GM19455 (cell line): ENCODE measurements around the gene CDH23.

Experiments used
- ATAC-seq: cut with Tn5 transposase; IDR thresholded peaks from one replicate; pipeline ENCODE4 v1.9.1; 2021; ENCODE audit not compliant: unreplicated experiment

Gene CDH23

DNA sequence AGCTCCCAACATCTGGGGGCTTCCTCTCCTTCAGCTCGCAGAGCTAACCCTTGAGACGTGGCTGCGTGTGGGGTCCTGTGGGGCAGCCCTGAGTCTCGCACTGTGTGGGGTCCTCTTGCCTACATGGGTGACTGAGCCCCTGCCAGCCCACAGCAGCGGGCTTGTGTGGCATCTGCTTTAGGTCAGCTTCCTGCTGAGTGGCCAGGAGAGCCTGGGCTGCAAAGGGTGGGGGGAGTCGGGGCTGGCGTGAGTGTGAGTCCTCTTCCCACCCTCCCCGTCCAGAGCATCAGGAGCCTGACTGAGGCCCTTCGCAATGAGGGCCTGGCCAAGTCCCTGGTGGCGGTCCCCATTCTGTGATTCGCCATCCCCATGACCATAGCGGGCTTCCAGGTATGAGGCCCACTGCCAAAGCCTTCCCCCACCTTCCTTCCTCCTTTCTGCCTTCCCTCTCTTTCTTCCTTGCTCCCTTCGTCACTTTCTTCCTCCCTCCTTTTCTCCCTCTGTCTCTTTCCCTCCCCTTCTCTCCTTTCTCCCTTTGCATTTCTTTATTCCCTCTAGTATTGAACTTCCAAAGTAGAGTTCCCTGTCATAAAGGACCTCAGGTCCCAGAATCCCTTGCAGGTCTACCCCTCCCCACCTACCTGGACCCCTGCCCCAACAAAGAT, 85.2 kb downstream of the CDH23 start:
- ATAC-seq, result no peak

DNA sequence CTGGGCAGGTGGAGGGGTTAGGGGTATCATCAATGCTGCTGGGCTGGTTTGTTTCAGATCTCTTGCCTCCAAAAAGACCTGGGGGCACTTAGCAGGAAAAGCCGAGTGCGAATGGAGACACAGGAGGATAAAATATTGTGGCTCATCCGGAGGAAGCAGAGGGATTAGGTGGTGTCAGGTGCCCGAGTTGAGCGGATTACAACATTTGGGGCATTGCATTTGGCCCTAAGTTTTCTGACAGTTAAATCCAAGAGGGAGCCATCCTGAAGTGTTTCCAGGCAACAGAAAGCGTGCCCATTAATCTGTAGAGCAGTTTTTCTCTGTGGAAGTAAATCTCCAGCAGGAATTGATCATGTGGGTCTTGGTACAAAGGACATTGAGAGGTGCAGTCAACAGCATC, 85.9 kb downstream of the CDH23 start:
- ATAC-seq, result no peak

DNA sequence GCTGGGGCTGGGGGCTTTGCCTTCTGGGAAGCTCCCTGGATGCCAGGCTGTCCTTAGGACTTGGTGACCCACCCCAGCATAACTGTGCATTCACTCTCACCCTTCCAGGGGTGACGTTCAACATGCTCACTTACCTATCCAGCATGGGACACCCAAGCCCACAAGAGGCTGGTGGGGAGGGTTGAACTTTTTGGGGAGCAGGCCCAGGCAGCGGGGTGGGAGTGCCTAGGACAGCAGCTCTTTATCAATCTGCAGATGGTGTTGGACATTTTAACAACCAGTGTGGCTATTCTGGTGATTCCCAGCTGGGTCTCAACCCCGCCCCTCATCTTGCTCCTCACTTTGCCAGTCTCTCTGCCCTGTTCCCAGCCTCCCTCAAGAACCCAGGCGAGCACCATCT, 86.4 kb downstream of the CDH23 start:
- ATAC-seq, result no peak

DNA sequence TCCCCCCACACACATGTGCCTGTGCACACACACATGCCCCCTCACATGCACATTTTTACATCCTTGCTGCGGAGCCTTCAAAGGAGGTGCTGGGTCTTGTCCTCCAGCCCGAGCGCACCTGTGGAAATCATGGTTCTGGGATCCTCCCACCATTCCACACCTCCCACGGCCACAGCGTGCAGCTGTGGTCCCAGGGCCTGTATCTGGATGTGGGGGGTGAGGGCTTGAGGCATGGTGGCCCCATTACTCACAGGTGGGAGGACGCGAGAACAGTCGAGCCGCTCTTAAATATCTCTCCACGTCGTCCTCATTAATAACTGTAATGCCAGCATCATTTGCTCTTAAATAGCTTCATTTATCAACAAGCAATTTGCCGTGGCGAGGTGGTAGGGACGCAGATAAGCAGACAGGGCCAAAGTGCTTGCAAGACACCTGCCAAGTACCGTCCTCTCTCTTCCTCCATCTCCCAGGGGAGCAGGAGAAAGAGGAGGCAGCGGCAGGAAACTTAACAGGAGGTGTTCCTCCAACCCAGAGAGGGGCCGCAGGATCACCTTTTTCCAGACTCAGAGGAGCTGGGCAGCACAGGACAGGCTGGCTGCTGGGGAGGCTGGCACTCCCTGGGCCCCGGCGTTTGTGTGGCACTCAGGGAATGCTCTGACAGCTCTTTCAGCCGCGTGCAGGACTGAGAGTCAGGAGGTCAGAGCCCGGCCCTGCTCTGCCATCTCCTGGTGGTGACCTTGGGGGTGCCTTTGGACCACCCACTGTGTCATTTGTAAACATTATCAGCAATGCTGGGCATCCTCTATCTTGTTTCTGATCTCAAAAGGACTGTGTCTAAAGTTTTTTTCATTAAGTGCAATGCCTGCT, 87.4 kb downstream of the CDH23 start:
- no peak for ATAC-seq

DNA sequence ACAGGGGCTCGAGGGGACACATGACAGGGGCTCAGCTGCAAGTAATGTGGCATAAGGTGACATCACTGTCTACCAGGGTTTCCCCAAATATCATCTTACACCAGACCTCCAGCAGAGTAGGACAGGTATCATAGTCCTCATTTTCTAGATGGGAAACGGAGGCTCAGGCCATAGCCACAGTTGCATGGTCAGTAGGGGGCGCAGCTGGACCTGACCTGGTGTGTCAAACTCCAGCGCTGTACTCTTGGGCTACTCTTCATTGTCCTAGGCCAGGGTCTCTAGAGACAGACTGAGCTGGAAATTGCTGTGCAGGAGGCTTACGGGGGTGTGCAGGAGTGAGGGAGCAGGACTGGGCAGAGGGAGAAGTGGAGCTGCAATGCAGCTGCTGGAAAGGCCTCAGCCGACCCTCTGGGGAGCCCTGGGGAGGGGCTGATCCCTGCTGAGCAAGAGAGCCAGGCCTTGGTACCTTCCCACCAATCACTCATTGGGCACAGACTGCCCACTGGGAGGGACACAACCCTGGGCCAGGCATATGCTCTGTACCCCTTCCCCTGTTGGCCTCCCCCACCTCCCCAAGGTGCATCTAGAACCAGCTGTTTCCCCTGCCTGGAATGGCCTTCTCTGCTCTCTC, 89.9 kb downstream of the CDH23 start:
- no peak for ATAC-seq

DNA sequence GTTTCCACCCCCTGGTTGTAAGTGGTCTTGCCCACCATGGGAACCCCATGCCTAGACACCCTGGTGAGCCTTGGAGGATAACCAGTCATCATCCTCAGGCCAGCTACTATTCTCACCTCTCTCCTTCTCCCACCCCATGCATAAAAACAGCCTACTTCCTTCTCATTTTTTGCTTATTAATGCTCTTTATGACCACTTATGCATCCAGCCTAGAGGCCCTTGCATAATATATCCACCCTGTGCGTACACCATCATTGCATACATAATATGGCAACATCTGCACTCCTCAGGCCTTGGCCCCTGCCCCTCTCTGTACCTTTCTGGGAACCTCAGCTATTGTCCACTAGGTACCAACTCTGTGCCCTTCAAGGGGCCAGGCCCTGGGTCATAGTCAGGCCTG, 91.0 kb downstream of the CDH23 start:
- no peak for ATAC-seq

DNA sequence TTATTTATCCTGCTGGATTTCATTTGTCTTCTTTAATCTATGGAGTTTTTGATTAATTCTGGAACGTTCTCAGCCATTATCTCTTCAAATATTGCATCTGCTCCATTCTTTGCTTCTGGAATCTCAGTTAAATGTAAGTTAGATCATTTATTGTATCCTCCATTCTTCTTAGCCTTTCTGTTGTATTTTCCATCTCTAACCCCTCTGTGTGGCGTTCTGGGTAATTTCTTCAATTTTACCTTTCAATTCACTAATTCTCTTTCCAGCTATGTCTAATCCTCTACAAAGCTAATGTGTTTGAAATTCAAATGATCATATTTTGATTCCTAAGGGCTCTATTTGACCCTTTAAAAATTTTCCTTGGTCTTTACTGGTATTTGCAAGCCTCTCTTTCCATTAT, 92.4 kb downstream of the CDH23 start:
- no peak for ATAC-seq

DNA sequence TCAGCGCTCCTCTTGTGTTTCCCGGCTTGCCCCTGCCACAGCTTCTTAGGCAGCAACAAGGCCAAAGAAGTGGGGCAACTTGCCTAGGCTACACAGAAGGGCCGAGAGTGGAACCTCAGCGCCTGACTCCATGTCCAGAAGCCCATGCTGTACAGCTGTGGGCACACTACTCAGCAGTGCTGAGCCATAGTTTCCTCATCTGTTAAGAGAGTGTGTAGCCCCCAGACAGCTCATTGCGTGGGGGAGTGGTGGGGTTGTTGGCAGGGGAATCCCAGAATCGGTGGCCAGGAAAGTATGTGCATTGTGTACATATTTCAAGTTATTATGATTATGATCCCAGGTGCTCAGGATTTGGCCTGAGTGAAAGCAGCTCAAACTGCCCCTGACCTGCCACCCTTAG, 96.2 kb downstream of the CDH23 start:
- ATAC-seq, result no peak

DNA sequence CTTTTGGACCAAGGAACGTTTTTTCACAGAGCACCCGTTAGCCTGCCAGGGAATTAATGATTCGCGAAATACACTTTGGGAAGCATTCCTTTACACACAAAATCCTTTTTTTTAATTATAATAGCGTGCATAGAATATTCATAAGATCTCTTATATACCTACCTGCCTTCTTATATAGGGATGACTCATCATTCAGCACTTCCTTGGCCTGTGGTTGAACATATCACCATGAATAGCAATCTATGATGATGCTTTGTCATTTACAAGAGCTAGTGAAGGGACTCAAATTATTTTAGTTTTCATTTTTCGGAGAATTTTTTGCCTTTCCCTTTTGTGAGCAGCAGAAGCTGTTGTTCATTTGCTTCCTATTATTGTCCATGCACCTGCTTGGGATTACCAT, 97.0 kb downstream of the CDH23 start:
- no peak for ATAC-seq

DNA sequence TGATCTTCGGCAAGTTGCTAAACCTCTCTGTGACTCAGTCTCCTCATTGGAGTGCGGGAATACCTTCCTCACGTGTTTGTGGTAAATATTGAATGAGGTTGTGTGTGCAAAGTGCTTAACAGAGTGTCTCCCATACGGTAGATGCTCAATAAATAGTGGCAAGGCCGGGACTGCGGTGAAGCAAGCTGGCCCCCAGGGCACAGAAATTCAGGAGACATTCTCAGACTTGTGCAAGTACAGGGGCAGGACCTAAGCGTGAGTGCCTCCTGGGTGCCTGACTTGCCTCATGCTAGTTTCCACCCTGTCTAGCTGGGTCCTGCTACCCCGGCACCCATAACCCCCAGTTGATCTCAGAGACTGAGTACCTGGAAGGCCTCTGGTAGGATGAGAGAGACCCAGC, 97.8 kb downstream of the CDH23 start:
- no peak for ATAC-seq

DNA sequence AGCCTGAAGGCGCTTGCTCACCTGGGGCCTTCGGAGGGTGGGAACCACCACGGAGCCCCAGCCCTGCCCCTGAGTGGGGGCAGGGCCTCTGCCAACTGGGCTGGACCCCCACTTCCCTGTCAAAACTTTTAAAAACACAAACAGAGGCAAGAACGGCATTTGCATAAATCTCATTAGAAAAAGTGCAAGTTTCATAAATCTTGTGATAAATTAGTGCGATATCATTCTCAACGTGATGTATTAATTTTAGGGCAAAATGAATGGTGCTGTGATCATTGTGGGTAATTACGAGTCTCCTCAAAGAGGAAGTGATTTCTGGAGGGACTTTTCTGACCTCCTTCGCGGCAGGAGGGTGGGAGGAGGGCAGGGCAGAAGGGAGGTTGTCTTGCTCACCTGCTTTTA, 98.3 kb downstream of the CDH23 start:
- no peak for ATAC-seq

DNA sequence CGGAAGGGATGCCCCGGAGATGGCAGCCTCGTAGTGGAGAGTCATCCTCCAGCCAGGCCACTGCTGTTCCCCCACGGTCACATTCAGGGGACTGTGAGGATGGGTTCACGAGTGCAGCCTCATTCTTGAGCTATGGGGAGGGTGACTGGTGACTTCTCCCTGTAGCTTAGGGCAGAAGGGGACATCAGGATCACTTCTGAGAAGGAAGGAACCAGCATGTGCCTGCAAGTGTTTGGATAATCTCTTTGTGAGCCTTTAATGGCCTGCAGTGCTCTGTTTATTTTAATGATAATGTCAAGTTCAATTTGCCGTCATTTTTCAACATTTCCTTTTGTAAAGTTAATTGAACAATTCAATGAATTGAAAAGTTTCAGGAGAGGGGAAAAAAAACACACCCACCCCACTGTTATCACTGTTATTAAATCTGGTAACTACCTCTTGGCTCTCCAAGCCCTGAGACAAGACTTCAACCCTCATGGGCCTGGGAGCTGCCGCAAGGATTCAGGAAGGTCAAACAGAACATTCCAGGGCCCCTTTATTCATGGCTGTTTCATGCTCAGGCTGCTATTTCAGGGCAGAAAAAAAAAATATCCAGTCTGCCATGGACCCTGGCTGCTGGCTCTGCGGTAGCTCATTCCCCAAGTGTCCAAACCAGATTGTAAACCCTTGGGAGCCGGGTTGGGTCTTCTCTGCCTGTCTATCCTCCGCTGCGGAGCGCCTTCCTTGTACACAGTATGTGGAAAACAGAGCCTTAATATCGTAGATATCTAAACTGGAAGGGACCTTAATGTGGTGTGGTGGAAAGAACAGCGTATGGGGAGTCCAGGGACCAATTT, 100.4 kb downstream of the CDH23 start:
- no peak for ATAC-seq

DNA sequence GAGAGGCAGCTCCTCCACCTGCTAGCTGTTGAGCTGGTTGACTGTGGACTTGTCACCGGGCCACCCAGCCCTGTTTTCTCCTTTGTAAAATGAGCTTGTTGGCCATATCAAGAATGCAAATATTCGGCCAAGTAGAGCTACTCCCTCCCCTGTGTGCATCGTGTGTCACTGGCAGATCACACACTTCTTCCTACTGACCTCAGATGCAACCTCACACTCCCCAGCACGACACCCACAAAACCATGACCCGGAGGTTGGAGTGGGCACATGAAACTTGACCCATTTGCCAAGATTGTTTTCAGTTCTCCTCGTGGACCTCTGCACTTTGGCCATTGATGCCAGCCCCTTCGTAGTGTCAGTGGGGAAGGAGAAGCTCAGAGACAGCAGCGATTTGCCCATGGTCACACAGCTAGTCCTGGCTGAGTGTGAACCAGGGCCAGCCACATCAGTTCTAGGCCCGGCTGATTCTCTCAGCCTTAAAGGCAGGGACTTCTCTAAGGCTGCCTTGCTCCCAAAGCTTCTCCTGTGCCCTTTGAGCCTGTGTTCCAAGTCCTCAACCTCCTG, 101.1 kb downstream of the CDH23 start:
- no peak for ATAC-seq

DNA sequence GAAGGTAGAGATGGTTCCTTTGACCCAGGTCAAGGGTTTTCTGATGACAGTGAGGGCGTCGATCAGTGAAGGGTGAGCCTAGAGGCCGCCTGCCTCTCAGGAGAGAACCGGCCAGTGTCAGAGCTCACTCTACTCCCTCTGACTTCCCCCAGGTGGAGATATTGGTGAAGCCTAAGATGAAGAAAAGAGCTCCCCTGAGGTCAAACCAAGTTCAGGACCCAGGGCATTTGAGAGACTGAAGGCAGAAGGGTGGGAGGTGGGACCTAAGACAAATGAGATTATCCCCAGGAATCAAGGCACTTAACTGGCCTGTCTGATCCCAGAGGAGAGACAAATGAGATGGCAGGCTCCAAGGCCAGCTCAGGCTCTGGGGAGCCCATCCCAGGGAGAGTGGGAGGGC, 104.7 kb downstream of the CDH23 start:
- ATAC-seq, result no peak

DNA sequence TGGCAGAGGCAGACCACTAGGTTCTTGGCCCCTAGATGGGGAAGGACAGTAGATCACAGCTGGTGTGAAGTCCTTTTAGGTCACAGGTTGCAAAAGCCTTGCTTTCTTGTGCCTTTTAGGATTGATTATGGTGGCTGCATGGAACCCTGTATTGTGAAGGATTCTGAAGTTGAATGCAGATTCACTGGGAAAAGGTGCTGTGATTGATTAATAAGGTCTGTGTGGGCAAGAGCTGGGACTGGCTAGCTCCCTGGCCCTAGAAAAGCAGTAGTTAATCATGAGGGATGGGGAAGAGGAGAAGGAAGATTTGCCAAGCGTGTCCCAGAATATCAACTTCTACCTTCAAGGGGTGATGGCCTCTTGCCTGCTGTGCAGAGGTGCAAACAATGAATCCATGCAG, 105.5 kb downstream of the CDH23 start:
- ATAC-seq, result no peak

DNA sequence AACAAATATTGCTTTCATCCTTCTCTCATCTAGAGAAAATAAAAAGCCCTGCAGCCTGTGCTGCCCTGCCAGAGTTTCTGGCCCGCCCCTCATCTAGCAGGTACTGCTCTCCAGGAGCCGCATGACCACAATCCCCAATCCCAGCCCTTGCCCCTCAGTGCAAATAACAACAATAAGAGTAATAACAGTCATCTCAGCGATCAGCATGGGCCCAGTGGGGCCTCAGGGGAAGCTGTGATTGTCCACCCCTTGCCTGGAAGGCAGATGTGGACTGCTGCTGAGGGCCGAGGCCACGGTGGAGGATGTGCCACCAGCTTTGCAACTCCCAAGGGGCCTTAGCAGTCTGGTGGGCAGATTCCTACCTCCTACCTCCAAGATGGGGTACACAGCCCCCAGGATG, 106.1 kb downstream of the CDH23 start:
- ATAC-seq, result no peak

DNA sequence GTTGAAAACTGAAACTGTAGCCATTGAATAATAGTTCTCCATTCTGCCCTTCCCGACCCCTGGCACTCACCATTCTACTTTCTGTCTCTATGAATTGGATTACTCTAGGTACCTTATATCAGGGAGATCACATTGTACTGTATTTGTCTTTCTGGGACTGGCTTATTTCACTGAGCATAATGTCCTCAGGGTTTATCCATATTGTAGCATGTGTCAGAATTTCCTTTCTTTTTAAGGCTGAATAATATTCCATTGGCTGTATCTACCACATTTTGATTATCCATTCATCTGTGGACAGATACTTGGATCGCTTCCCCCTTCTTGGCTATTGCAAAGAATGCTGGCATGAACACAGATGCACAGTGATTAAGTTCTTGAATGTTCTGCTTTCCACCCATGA, 107.4 kb downstream of the CDH23 start:
- ATAC-seq, result no peak

DNA sequence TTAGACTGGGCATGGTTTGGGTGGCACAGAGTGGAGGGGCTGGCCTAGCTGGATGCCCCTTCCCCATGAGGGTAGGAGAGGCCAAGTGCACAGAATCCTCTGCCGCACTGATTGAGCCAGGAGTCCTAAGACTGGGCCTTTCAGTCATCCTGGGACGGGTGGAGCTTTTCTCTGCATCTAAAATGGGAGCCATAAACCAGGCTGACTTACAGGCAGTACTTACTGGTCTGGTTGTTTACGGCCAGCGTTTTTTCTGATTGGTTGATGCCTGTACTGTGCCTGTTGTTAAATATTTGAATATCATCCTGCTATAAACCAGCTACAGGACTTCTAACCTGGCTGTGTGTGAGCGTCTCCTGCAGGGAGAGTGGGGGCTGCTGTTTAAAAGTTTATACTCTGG, 107.8 kb downstream of the CDH23 start:
- ATAC-seq, result no peak

DNA sequence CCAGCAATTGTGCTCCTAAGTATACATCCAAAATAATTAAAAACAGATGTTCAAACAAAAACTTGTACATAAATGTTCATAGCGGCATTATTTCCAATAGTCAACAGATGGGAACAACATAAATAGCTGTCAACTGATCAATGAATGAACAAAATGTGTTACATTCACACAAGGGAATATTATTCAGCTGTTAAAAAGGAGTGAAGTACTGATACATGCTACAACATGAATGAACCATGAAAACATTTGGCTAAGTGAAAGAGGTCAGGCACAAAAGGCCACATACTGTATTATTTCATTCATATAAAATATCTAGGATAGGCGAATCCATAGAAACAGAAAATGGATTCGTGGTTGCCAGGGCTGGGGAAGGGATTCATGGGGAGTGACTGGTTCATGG, 109.1 kb downstream of the CDH23 start:
- ATAC-seq, result no peak

DNA sequence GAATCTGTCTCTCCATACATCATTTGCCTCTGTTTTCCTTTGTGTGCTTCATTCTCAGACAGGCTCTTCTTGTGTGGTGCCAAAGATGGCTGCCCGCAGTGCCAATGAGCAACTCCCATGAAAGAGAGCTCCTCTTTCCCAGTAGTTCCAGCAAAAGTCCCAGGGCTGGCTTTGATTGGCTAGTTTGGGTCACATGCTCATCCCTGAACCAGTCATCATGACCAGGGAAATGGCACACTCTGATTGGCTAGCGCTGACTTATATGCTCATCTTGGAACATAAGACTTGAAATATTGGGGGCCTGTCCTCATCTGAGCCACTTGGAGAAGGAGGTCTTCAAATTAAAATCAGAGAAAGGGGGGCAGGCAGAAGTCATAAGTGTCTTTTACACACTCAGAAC, 112.7 kb downstream of the CDH23 start:
- ATAC-seq, result no peak

DNA sequence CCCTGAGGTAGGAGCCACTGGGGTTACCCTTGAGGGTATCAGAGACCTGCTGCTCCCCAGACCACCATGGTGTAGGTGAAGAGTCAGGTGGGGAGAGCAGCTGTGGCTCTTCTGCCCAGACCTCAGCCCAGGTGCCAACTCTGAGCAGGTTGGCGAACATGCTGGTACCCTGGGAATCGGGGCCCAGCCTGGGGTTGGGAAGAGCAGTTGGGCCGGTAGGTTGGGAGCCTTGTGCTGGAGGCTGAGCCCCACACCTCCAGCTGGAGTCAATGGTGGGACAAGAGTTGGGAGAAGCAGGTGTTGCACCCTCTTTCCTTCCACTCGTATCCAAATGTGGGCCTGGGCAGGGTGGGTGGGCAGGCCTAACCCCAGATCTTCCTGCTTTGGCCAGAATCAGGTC, 114.5 kb downstream of the CDH23 start:
- no peak for ATAC-seq
